HG03280 (cell line): ENCODE measurements around the gene NBEAL2.

Experiments used
- ATAC-seq: cut with Tn5 transposase; IDR thresholded peaks from one replicate; pipeline ENCODE4 v1.9.1; 2021; ENCODE audit warnings: mild to moderate bottlenecking, moderate library complexity; ENCODE audit not compliant: unreplicated experiment

The NBEAL2 gene

GRCh38 chr3:46978985-46979944 lies at the start of gene NBEAL2:
TSS of gene NBEAL2 (plus strand) at chr3:46979666. CDS start at chr3:46979862, 196 bp downstream.
- peak; percentile 65 for ATAC-seq

GRCh38 chr3:46930166-46930944 lies 49.1 kb upstream of the NBEAL2 start:
- no peak for ATAC-seq

- no peak for ATAC-seq
Measured at GRCh38 chr3:46930945-46931403, 48.5 kb upstream of the NBEAL2 start.

GRCh38 chr3:46931631-46932331 lies 47.7 kb upstream of the NBEAL2 start:
- no peak for ATAC-seq

DNA sequence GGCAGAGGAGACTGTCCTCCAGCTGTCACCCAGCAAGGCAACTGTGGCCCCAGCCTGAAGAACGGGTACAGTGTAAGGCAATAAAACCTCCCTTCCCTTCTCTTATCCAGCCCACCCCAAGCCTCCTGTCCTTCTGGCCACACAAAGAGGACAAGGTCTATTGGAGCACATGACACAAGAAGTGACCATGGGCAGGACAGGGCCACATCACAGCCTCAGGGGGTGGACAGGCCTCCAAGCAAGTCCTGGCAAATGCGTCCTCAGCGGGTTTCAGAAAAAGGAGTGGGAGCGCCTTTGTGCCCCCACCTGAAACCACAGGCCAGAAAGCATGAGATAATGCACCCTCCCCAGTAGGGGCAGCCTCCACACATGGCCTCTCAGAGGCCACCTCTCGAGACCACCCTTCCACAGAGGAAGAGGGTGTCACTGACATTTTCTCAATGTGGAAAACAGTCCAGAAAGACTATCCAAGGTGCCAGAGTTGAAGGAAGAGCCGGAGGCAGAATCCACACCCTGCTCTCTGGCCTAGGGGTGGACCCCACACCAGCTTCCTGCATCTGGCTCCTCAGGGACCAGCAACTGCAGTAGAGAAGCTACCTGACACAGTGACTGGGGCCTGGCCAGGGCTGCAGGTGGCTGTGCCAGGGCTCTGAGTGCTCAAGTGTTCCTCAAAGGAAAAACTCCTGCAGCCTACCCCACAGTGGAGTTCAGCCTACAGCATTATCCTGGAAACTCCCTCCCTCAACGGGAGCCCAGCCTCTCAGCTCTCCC lies 46.8 kb upstream of the NBEAL2 start:
- no peak for ATAC-seq

GRCh38 chr3:46933261-46933660 lies 46.2 kb upstream of the NBEAL2 start:
- no peak for ATAC-seq

DNA sequence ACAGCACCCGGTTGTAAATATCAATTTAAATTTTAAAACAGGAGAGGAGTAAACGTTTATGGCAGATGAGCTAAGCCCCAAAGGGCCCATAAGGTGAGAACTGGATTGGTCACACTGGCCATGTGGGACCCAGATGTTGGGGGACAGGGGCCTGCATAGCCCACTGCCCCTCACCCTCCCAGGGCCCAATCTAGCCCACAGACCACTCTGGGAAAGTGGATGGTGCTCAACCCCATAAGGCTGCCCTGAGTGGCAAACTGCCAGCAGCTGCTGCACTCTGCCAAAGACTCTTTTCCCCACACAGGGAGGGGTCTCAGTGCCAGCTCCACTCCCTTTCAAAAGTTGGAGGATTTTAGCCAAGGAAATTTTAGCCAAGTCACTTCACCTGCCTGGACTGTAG lies 45.4 kb upstream of the NBEAL2 start:
- no peak for ATAC-seq

DNA sequence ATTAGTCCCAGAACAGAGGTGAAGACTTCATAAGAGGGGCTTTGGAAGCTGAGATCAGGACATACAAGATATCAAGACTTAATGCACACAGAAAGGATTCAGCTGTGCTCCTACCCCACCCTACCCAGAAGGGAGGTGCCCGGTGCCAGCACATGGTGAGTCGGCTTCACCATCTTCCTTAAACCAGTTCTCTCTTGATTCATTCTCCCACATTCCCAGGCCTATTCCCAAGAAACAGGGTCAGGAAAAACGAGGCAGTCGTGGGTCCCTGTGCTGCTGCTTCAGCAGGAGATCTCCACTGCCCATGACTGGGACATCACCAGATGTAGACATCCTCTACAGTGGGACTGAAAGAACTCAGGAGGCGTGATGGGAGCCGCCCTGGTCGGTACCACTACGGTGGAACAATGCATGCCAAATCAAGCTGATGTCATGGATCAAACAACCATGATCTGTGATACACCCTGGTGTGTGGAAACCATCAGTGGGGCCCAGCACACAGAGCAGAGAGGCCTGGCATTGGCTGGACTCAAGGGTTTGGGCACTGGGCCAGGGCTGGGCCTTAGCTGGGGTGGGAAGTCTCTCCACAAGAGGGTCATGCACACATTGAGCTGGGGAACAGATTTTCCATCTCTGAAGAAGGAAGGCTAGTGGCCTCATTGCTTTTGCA lies 44.8 kb upstream of the NBEAL2 start:
- ATAC-seq: no peak

DNA sequence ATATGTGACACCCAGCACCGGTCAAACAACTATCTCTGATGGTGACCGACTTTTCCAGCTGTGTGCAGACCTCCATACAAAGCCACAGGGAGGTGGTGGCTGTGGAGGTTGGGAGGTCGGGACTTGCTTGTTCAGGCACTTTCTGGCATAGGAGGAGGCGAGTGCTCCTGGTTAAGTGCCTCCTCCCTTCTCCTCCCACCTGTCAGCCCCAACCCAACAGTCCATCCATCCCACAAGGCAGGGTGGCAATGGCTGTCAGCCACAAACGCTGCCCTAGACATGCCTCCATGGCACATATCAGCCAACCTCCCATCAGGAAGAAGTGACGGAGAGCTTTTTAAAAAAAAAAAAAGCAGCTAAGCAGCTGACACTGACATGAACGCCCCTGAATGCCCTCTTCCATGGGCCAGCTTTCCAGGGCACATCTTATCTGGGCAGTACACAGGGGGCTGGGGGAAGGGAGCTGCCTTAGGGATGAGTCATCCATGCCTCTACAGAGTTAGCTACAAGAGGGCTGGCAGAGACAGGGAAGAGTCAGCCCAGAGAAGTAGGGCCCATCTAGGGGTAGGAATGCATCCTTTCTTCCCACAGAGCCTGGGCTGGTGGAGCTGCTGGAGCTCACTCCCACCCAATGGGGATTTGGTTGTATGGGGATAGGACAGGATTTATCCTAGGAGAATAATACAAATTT lies 44.2 kb upstream of the NBEAL2 start:
- ATAC-seq: no peak

GRCh38 chr3:46935989-46936558 lies 43.4 kb upstream of the NBEAL2 start:
- ATAC-seq: no peak

DNA sequence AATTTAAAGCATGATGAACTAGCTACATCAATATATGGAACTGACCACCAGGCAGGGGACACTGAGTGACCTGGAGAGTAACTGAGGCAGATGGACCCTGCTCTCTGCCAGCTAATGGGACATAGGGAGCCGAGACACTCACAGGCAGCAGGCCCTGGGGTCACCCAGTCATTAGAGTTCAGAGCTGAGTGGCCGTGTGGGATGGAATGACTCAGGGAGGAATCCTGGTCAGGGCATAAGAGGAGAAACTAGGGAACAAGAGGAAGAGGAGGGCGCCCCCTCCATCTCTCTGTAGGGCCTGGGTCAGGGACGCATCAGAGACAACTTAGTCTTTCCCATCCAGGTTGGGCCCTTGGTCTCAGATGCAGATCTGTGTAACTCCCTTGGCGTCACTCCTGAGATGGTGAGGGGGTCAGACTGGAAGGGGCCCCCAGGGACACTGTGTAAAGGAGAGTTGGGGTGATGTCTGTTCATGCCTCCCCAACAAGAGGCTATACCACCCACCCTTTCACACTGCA lies 42.7 kb upstream of the NBEAL2 start:
- no peak for ATAC-seq

DNA sequence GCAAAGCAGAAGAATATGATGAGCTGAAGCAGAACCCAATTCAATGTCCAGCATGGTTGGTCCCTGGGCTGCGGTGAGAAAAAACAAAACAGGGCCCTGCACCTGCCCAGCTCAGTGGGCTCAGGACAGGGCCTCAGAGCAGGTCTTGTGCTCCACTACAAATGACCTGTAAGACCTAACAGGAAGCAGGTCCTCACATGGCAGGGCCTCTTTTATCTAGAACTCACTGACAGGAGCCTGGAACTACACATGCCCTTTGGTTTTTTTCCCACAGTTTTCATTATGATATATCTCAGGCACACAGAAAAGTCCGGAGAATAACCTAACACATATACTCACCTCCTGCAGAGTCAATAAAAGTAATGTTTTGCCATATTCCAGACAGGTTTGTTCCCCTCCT lies 41.3 kb upstream of the NBEAL2 start:
- no peak for ATAC-seq

GRCh38 chr3:46939578-46940445 lies 39.7 kb upstream of the NBEAL2 start:
- ATAC-seq: no peak

GRCh38 chr3:46942076-46942475 lies 37.4 kb upstream of the NBEAL2 start:
- ATAC-seq: no peak

- ATAC-seq: no peak
Measured at GRCh38 chr3:46942481-46943236, 36.8 kb upstream of the NBEAL2 start.

GRCh38 chr3:46943237-46944187 lies 36.0 kb upstream of the NBEAL2 start:
- no peak for ATAC-seq
